Mesendoderm (in vitro differentiated cells): ENCODE results near the gene DAGLA.
"Not testable (repeated sequence)": the region's sequence is repeated elsewhere in the genome, so short reads cannot be mapped to it uniquely, and the experiment has no call there.

Experiments
- DNase-seq: peaks from one replicate; pipeline ENCODE4 v3.0.0; 2013
- H2AK5ac ChIP-seq: 2 replicates; pipeline ENCODE4 v1.6.1; 2013; ENCODE audit warnings: low read length, inconsistent platforms
- H2BK120ac ChIP-seq: 2 replicates; pipeline ENCODE4 v1.6.1; 2013; ENCODE audit warnings: low read depth, mild to moderate bottlenecking, low read length, moderate library complexity, mixed read lengths
- H2BK15ac ChIP-seq: replicated peaks from 2 replicates; pipeline ENCODE4 v1.6.1; 2013; ENCODE audit warnings: low read depth, mild to moderate bottlenecking, moderate library complexity
- H2BK5ac ChIP-seq: 2 replicates; pipeline ENCODE4 v1.6.1; 2013; ENCODE audit warnings: low read length, inconsistent platforms
- H3K18ac ChIP-seq: 2 replicates; pipeline ENCODE4 v1.6.1; 2013; ENCODE audit warnings: mild to moderate bottlenecking, low read length, mixed read lengths
- H3K23ac ChIP-seq: one replicate; pipeline ENCODE4 v1.6.1; 2013; ENCODE audit warnings: low read length
- H3K27ac ChIP-seq: 2 replicates; pipeline ENCODE4 v1.5.1; 2013; ENCODE audit warnings: low read depth, mild to moderate bottlenecking, inconsistent platforms, low read length, moderate library complexity
- H3K27me3 ChIP-seq: 2 replicates; pipeline ENCODE4 v1.6.1; 2013; ENCODE audit warnings: low read length, control low read depth, mild to moderate bottlenecking, inconsistent platforms; ENCODE audit not compliant: insufficient read depth, poor library complexity
- H3K36me3 ChIP-seq: 2 replicates; pipeline ENCODE4 v1.6.1; 2013; ENCODE audit warnings: low read length, inconsistent platforms; ENCODE audit not compliant: control insufficient read depth, insufficient read depth
- H3K4ac ChIP-seq: one replicate; pipeline ENCODE4 v1.6.1; 2013; ENCODE audit warnings: low read depth, mild to moderate bottlenecking, low read length, moderate library complexity
- H3K4me1 ChIP-seq: 2 replicates; pipeline ENCODE4 v1.6.1; 2013; ENCODE audit warnings: low read depth, low read length, inconsistent platforms; ENCODE audit not compliant: control insufficient read depth
- H3K4me2 ChIP-seq: 2 replicates; pipeline ENCODE4 v1.6.1; 2013; ENCODE audit warnings: low read length
- H3K4me3 ChIP-seq: 2 replicates; pipeline ENCODE4 v1.5.1; 2013; ENCODE audit warnings: mild to moderate bottlenecking, low read length
- H3K56ac ChIP-seq: one replicate; pipeline ENCODE4 v1.6.1; 2013; ENCODE audit warnings: low read length
- H3K79me1 ChIP-seq: 2 replicates; pipeline ENCODE4 v1.6.1; 2013; ENCODE audit warnings: low read length, inconsistent platforms
- H3K79me2 ChIP-seq: 2 replicates; pipeline ENCODE4 v1.6.1; 2013; ENCODE audit warnings: mild to moderate bottlenecking, low read length; ENCODE audit not compliant: control insufficient read depth, insufficient read depth
- H3K9ac ChIP-seq: 2 replicates; pipeline ENCODE4 v1.6.1; 2013; ENCODE audit warnings: low read length, inconsistent platforms
- H4K5ac ChIP-seq: one replicate; pipeline ENCODE4 v1.6.1; 2013; ENCODE audit warnings: low read length
- H4K8ac ChIP-seq: one replicate; pipeline ENCODE4 v1.6.1; 2013; ENCODE audit warnings: low read depth, mild to moderate bottlenecking, control low read depth, low read length, moderate library complexity
- WGBS: extraction: QIAGEN DNeasy Blood & Tissue Kit; methylation state at CpG from one replicate; pipeline ENCODE4 v1.1.7; 2013; ENCODE audit warnings: low lambda C conversion rate, missing lambda C conversion rate; ENCODE audit not compliant: insufficient coverage; ENCODE audit errors: extremely low coverage; 5-methylcytosine and 5-hydroxymethylcytosine counted together

Gene DAGLA

GRCh38 chr11:61650781-61651571, 29.2 kb upstream of the DAGLA start:
- Histone ChIP-seq H3K18ac (no peak overlapping the region), H3K4me1 (no peaks in the 10 kb centered on the region), H2BK5ac (no peak overlapping the region), H3K79me2 (no peaks in the 10 kb centered on the region), H3K4me2 (no peak overlapping the region), H3K27me3 (no peaks in the 10 kb centered on the region), H3K23ac (no peak overlapping the region), H3K4me3 (no peak overlapping the region), H3K36me3 (no peaks in the 10 kb centered on the region), H2BK120ac (no peak overlapping the region), H4K8ac (no peak overlapping the region), H3K4ac (no peak overlapping the region), H4K5ac (no peak overlapping the region), H3K79me1 (no peaks in the 10 kb centered on the region), H3K9ac (no peak overlapping the region), H3K56ac (no peak overlapping the region), H2AK5ac (no peak overlapping the region), H3K27ac (no peak overlapping the region), H2BK15ac (no peak overlapping the region)
- no CpG with 5 or more reads among the region's 17 CpGs for WGBS
- DNase-seq, result peak; percentile 46

- Histone ChIP-seq H3K79me2 (no peaks in the 10 kb centered on the region), H2BK15ac (no peak overlapping the region), H3K4me2 (no peak overlapping the region), H3K23ac (no peak overlapping the region), H3K56ac (no peak overlapping the region), H3K79me1 (no peaks in the 10 kb centered on the region), H4K8ac (no peak overlapping the region), H3K18ac (no peak overlapping the region), H3K27me3 (no peaks in the 10 kb centered on the region), H3K36me3 (no peaks in the 10 kb centered on the region), H3K27ac (no peak overlapping the region), H2BK5ac (no peak overlapping the region), H3K4me1 (no peaks in the 10 kb centered on the region), H2BK120ac (no peak overlapping the region), H4K5ac (no peak overlapping the region), H2AK5ac (no peak overlapping the region), H3K9ac (no peak overlapping the region), H3K4ac (no peak overlapping the region), H3K4me3 (no peak overlapping the region)
- no CpG with 5 or more reads among the region's 1 CpG for WGBS
- DNase-seq, result no peak
Observed at GRCh38 chr11:61652135-61652534, 28.1 kb upstream of the DAGLA start.

- Histone ChIP-seq H3K9ac (no peak overlapping the region), H2AK5ac (no peak overlapping the region), H2BK5ac (no peak overlapping the region), H3K4ac (no peak overlapping the region), H3K4me2 (no peak overlapping the region), H4K8ac (no peak overlapping the region), H3K79me1 (no peaks in the 10 kb centered on the region), H3K23ac (no peak overlapping the region), H4K5ac (no peak overlapping the region), H3K27me3 (no peaks in the 10 kb centered on the region), H3K18ac (no peak overlapping the region), H3K56ac (no peak overlapping the region), H3K4me1 (no peaks in the 10 kb centered on the region), H3K36me3 (no peaks in the 10 kb centered on the region), H3K79me2 (no peaks in the 10 kb centered on the region), H3K4me3 (no peak overlapping the region), H2BK15ac (no peak overlapping the region), H3K27ac (no peak overlapping the region), H2BK120ac (no peak overlapping the region)
- no peak for DNase-seq
- no CpG with 5 or more reads among the region's 7 CpGs for WGBS
Observed at GRCh38 chr11:61654397-61654829, 25.8 kb upstream of the DAGLA start.

- H3K23ac ChIP-seq, H3K4ac ChIP-seq: not testable (repeated sequence)
Observed at GRCh38 chr11:61655266-61656159, 24.7 kb upstream of the DAGLA start.

GRCh38 chr11:61656347-61657077, 23.7 kb upstream of the DAGLA start:
- no peak overlapping the region for H2BK15ac ChIP-seq
- no peak overlapping the region for H3K4me2 ChIP-seq
- H3K23ac ChIP-seq, result no peak overlapping the region
- no peak overlapping the region for H4K8ac ChIP-seq
- H3K56ac ChIP-seq, result no peak overlapping the region
- WGBS, result no CpG with 5 or more reads among the region's 13 CpGs
- H3K4me3 ChIP-seq, result no peak overlapping the region
- no peak overlapping the region for H3K18ac ChIP-seq
- no peak for DNase-seq
- no peak overlapping the region for H3K4ac ChIP-seq
- no peak overlapping the region for H3K9ac ChIP-seq
- no peaks in the 10 kb centered on the region for H3K79me1 ChIP-seq
- H3K27me3 ChIP-seq, result no peaks in the 10 kb centered on the region
- no peak overlapping the region for H2BK120ac ChIP-seq
- no peaks in the 10 kb centered on the region for H3K36me3 ChIP-seq
- no peak overlapping the region for H3K27ac ChIP-seq
- H3K4me1 ChIP-seq, result no peaks in the 10 kb centered on the region
- H2BK5ac ChIP-seq, result no peak overlapping the region
- H3K79me2 ChIP-seq, result no peaks in the 10 kb centered on the region
- no peak overlapping the region for H2AK5ac ChIP-seq
- no peak overlapping the region for H4K5ac ChIP-seq

More at GRCh38 chr11:61655266-61656159, 24.7 kb upstream of the DAGLA start:
- H3K9ac ChIP-seq, H4K8ac ChIP-seq, H2BK15ac ChIP-seq, H3K27ac ChIP-seq, H2BK120ac ChIP-seq, H3K27me3 ChIP-seq, H3K36me3 ChIP-seq, H3K18ac ChIP-seq, H2AK5ac ChIP-seq, H3K56ac ChIP-seq, H3K4me3 ChIP-seq, H3K4me1 ChIP-seq, H3K79me2 ChIP-seq, H3K79me1 ChIP-seq, H4K5ac ChIP-seq, H2BK5ac ChIP-seq, DNase-seq, H3K4me2 ChIP-seq: not testable (repeated sequence)
- WGBS, result no CpG with 5 or more reads among the region's 17 CpGs
